Activated T-cell treated with anti-CD3 and anti-CD28 coated beads, Interleukin-2, amount 50 U/mL, for 1 hour (primary cell): ENCODE measurements around the gene PPP2R5C.

Source experiments
- DNase-seq: peaks from one replicate; pipeline ENCODE4 v3.0.0-alpha.2; 2020

PPP2R5C gene

DNA sequence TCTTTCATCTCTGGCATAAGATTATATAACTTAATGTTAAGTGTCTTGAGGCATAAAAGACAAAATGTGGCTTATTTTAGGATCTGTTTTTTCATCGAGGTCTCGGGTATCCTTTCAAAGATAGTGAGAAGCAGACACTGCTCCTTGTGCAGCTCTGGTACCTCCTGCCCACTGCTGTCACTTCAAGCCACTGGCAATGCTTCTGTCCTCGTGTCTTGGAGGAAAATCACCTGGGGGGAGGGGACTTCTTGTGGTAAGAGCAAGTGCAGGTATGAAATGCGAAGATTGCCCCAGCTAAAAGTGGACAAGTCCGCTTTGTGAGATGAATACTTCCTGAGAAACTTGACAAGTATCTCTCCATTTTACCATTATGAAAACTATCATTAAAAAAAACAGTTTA, 165.1 kb downstream of the PPP2R5C start:
- DNase-seq = no peak

DNA sequence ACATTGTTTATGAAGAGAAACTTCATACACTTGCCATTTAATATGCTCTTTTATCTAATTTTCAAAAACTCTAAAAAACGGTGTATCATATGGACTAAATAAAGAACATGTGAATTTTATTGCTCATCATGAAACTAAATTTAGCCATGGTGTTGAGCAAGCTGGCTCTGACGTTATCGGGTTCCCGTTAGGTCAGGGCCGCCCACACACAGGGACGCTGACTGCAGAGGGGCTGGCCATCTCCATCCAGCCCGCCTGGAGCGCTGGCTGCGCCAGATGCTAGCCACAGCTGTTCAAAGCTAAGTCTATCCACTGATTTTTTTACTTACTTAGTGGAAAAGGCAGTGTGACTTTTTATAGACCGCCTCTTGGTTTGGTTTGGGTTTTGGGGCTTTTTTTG, 166.3 kb downstream of the PPP2R5C start:
- no peak for DNase-seq

DNA sequence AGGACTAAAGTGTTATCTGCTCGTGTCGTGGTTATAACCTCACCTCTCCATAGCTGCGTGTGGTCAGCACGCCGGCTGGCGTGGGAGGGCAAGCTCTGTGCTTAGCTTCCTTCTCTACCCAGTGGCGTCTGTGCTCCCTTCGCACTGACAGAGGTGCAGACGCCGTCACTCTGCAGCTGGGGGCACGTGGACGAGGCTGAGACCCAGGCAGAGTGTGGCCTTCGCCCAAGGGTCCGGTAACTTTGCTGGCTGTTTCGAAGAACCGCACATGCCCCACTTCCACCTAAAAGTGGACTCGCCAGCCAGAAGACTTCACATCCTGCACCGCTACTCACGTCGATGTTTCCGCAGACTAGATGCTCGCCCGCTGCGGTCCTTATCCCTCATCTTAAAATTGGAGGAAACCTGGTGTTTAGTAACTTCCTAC, 166.9 kb downstream of the PPP2R5C start:
- DNase-seq = no peak

DNA sequence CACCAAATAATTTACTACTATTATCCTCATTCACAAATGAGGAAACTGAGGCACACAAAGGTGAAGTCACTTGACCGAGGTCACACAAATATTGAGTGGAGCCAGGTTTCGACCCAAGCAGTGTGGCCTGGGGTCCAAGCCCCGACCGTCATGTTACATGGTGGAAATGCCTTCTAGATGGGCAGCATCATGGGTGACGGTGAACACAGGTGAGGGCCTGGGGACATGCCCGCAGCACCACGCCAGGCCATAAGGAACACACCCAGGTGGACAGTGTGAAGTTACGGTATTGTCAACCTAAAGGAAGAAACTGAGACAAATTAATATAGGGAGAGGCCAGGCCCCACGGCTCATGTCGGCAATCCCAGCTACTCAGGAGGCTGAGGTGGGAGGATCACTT, 167.6 kb downstream of the PPP2R5C start:
- no peak for DNase-seq

DNA sequence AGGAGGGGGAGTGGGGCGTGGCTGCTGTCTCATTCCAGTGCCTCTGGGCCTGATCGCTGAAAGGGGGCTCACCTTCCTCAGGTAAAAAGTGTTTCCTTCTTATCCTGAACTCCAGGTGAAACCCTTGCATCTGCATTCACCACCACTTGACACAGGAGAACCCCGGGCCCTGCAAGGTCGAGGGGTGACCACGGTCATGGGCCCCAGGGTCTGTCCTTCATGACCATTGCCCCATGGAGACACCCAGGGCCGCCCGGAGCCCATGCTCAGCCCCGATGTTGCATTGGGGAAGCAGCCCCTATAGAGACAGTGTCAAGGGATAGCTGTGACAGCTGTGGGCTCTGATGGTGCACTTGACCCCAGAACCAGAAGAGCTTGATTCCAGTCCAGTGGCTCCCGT, 168.4 kb downstream of the PPP2R5C start:
- no peak for DNase-seq

DNA sequence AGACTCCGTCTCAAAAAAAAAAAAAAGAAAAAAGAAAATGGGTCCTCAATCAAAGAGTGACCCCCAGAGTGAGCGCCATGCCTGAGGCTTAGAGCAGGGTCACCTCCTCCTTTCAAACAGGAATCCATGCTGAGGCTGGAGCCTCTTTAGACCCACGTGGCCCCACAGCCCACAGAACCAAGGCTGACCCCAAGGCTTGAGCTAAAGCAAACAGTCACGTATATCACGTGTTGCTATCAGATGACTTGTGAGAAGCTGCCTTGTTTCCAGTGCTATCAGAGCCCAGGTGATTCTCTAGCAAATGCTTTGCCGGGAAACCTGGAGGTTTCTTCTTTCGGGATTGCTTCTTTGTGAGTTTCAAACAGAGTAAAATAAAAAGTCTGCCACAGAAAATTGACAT, 171.2 kb downstream of the PPP2R5C start:
- DNase-seq = no peak

DNA sequence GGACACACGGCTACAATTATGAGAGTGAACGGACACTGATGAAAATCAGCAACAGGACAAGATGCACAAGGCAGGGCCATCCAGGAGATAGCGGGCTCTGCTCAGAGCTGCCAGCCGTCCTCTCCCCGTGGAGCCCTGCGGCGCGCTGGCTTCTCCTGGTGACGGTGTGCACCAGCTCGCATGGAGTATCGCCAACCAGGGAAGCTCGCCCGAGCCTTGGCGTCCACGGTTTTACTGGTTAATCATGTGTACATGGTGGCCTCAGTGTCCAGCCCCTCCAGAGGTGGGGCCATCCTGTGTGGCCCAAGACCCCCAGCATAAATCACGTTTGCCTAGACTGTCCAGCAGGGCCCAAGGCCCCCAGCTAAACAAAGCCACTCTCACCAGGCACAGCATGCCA, 171.7 kb downstream of the PPP2R5C start:
- DNase-seq = no peak

DNA sequence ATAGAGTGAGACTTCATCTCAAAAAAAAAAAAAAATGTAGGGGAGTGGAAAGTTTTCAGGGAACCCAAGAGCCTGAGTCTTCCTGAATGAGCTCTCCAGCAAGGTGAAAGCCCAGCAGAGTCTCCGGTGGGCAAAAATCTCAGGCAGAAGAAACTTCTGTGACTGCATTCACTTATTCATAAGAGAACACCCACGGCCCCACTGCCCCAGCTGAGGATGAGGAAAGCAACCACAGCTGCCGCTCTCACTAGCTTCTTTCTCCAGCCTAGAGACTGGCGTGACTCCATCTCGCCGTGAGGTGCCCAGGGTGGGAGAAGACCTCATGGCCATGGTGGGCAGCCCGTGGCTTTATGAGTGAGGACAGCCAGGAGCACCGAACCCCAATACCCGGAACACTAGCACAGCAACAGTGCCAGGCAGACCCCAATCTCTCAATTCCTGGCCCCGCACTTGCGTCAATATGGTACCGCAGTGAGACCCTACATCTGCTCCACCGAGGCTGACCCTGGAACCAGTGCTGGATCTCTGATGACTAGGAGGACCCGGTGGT, 173.2 kb downstream of the PPP2R5C start:
- DNase-seq = no peak

DNA sequence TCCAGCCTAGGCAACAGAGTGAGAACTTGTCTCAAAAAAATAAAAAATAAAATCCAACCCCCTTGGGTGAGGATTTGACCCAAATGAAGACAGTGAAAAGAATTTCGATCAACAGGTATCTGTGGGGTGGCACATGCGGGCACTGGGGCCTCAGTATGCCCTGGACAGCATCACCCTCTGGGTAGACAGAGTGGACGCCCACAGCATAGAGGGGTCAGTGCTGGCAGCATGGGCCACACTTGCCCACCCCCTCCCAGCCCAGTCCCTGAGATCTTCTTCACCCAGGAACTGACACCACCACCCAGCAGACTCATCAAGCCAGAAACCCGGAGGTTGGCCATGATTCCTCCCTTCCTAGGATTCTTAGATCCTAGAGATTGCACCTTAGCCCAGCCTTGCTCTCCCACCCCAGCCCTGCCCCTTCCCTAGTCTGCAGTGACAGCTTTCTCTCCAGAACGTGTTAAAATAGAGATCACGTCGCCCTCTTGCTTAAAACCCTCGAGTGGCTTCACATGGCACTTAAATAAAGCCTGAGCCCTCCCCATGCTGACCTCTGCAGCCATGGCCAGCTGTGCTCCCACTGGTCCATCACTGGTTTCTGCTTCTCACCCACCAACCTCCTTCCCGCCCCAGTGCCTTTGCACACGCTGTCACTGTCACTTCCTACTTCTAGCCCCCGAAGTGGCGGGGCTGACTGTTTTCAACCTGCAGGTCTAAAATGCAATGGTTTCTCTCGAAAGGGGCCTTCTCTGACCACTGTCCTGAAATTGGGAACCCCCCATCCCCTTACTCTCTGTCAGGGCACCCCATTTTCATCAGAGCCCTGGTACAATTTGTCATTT, 176.6 kb downstream of the PPP2R5C start:
- no peak for DNase-seq

DNA sequence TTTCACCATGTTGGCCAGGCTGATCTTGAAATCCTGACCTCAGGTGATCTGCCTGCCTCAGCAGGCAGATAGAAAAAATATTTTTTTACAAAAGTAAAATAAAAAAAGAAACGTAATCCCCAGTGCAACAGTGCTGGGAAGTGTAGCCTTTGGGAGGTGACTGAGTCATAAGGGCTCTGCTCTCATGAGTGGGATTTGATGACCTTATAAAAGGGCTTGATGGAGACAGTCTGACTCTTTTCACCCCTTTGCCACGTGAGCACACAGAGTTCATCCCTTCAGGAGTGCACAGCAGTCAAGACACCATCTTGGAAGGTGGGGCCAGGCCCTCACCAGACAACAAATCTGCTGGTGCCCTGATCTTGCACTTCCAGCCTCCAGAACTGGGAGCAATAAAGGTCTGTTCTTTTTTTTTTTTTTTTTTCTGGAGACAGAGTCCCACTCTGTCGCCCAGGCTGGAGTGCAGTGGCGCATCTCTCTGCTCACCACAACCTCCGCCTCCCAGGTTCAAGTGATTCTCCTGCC, 178.2 kb downstream of the PPP2R5C start:
- DNase-seq = no peak

DNA sequence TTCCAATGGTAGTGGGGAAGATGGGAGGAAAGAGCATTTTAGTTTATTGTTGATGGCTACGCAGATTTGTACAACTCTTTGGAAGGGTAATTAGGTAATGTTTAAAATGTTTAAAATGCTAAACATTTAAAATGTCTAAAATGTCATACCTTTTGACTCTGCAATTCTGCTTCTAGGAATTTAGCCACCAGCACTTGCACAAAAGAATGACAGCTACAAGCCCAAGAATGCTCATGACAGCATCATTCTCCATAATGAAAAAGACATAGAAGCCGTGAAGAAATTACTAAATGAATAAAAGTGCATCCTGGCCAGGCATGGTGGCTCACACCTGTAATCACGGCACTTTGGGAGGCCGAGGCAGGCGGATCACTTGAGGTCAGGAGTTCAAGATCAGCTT, 182.9 kb downstream of the PPP2R5C start:
- DNase-seq = no peak

DNA sequence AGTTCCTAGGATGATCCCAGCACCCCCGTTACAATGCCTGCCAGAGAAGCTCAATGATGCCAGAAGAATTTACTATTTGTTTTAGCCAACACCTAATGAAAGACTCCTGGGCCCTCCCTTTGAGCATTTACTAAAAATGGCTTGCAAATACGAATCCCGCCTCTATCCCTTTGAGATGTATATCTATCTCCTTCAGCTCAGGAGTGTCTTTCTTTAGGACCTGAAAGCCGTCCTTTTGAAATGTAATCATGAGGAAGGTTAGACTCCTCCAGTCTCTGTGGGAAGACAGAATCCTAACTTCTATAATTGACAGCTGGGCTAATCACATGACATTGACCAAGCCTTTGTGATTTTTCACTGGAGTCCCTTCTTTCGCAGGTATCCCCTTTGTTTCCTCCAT, 183.7 kb downstream of the PPP2R5C start:
- DNase-seq = no peak

DNA sequence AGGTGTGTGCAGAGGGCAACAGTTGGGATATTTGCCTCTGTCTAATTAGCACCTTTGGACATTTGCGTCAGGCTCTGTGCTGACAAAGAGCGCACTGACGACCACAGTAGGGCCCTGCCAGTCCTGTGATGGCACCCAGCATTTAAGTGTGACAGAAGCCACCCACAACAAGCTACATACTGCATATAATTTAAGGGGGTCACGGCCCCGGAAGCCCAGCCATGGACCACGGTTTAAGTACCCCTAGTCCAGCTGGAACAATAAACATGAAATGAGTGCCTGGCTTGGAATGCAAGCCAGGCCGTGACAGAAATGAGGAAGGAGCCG, 186.0 kb downstream of the PPP2R5C start:
- DNase-seq = no peak

DNA sequence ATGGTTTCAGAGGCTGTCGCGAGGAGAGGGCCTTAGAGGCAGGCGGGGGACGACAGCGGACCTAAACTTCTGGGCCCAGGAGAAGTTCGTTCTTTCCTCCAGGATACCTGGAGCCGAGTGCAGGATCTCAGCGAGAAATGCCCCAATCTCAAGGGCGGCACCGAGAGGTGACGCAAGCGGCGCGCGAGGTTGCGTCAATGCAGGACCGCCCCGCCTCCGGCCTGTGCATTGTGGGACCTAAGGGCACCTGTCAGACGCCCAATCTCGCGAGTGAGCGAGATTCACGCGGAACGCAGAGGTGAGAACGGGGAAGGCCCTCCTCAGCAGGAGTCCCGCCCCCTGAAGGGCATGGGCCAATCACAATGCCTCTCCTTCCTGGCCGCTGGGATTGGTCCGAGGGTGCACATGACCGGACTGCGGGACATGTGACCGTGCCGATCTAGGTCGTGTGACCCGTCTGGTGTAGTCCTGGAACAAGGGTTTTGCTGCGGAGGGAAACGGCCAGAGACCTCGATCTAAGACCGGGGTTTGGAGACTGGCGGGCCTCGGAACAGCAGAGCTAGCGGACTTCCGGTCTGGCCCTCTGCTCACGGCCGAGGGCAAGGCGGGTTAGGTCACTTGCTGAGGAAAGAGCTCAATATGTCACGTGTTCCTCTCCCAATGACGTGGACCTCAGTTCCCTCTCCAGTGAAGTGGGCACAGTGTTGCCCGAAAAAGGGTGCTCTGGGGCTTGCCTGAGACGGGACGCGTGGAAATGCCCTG, 186.6 kb downstream of the PPP2R5C start:
- DNase-seq = peak; percentile 99

DNA sequence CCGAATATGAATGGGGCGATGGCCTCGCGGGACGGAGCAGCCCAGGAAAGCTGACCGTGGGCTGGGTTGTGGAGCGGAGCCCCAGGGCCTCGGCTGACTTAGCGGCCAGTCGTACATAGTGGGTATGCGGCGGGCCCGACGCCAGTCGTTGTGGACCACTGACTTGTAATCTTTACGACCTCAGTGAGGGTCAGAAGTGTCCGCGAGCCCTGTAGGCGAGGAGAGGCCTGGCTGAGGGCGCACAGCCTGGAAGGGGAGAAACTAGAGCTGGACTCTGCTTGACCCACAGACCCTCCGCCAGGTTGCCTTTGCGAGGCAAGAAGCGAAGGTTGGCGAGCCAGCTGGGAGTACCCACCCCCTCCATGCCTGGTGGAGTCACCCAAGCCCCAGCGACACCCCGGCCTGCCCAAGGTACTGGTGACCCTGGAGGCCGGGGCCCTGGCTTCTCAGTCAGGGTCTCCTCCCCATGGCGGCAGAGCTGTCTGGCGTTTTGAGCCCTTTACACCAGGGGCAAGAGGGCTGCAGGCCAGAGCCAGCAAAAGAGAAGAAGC, 187.2 kb downstream of the PPP2R5C start:
- no peak for DNase-seq

DNA sequence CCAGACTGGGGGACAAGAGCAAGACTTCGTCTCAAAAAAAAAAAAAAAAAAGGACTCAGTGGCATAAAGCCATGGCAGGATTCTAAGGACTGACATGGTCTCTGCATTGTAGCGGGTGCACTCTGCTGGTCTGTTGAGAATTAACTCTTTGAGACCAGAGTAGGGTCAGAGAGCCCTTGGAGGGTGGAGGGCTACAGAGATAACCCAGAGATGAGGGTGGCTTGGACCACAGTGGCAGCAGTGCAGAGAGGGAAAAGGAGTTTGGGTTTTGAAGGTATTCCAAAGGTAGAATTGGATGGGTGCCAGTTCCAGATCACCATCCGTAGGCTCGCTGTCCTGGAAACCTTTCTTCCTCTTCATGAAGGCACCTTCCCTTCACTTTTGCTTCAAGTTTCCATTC, 188.6 kb downstream of the PPP2R5C start:
- DNase-seq = no peak

DNA sequence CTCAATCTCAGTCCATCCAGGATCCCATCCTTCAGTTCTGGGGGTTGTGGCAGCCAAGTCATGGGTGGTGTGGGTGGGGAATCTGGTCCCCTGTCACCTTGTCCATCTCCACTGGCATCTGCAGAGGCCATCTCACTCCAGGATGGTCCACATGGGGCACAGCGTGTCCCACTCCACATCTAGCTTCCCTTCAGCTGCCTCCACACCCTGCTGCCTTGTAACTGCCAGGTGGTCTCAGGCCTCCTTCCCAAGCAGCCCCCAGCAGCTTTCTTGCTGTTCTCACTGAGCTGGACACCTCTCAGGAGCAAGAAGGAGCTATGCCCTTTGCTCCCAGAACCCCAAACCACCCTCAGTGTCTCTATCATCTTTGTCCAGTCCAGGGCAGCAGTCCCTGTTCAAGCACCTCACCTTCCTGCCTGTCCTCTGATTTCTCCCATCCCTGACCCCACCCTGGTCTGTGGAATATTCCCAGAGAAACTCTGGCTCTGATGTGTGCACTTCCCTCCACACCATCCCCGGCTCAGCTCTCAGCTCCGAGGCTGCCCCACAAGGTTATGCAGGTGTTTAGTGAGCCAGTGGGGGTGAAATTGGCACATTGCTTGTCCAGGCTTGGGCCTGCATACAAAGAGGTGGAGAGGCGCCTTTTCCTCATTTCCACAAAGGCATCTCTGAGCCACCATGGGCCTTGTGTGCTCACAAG, 189.2 kb downstream of the PPP2R5C start:
- no peak for DNase-seq

DNA sequence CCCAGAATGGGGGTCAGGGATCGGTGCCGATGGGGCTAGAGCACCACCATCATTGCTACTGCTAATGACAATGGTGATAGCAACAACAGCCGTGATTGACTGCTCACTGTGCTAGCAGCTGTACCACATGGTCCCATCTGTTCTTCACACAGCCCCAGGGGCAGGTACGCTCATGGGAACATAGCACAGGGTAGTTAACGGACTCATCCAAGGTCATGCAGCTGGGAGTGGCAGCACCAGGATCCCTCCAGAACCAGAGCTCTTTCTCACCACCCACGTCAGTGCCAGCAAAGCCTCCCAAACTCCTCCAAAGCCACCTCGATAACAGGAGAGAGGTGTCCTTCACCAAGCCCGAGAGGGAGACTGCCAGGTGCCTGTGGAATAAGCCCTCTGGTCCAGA, 191.6 kb downstream of the PPP2R5C start:
- no peak for DNase-seq

DNA sequence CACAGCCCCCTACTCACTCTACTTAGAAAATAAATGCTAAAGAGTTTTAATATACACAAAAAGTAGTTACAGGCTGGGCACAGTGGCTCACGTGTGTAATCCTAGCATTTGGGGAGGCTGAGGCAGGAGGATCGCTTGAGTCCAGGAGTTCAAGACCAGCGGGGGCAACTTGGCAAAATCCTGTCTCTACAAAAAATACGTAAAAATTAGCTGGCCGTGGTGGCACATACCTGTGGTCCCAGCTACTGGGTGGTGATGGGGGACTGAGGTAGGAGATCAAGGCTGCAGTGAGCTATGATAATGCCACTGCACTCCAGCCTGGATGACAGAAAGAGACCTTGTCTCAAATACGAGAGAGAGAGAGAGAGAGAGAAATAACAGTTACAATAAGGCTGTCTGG, 193.0 kb downstream of the PPP2R5C start:
- DNase-seq = no peak

DNA sequence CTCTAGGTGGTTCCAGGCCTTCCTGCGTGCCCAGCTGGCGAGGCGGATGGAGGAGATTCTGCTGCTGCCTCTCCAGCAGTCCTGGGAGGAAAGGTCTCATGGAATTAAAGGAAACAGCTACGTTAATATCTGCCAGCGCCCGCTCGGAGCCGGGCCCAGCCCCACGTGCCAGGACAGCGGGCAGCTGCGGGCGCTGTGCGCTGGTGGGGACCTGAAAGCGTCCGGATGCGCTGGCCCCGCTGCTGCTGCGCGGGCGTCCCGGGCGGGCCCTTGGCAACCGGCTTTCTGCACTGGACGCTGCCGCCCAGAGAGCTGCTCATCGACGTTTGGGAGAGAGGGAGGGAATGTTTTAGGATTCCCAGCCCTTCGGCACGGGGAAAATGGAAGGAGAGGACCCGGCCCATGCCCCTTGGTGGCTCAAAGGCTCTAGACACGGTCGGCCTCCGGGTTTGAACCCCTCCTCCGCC, 194.2 kb downstream of the PPP2R5C start:
- DNase-seq = no peak

DNA sequence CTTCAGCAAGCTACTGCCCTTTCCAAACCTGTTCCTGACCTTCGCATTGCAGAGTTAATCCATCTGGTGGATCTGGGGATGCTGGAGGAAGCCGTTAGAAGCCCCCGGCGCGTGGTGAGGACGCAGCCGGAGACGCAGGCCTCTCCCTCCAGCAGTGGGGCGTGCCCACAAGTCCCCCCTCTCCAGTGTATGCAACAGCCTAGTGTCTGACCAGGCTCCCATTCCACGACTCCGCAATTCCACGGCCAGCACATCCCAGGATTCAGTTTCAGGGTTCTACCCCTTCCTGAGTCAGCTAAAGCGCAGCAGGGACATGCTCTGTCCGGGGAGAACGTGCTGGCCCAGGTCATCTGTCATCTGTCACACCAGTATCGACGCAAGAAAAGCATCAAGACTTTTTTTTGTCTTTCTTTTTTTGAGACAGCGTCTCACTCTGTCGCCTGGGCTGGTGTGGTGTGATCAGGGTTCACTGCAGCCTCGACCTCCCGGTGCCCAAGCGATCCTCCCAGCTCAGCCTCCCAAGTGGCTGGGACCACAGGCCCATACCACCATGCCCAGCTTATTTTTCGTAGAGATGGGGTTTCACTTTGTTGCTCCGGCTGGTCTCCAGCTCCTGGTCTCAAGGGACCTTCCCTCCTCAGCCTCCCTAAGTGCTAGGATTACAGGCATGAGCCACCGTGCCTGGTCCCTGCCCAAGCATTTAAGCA, 194.8 kb downstream of the PPP2R5C start:
- DNase-seq = no peak
